ENCODE results near the gene RANBP1. TPM values are rescaled to one million over a fixed set of nuclear protein-coding genes. Genes with fewer than 3 reads are reported as not detected.

RANBP1 gene
- total RNA-seq, 1 experiment from 2014 or later = 522 TPM

- no peak for TF ChIP-seq CTCF (conservative IDR thresholded peaks at IDR 0.05)
- Histone ChIP-seq H2BK12ac (ENCODE audit: insufficient read length, low read depth, low read length) (no peak overlapping the region), H3K4ac (ENCODE audit: low read depth, low read length) (no peak overlapping the region), H3K4me2 (ENCODE audit: insufficient read depth, insufficient read length, low read length) (no peak overlapping the region), H2BK15ac (ENCODE audit: low read depth, low read length) (no peak overlapping the region), H3K27ac (ENCODE audit: insufficient read length, low read depth, low read length) (no peak overlapping the region), H4K20me1 (ENCODE audit: control insufficient read depth, insufficient read depth, insufficient read length) (no peaks in the 10 kb centered on the region), H3K14ac (ENCODE audit: insufficient read depth, low read length) (no peak overlapping the region), H2BK120ac (ENCODE audit: low read depth, low read length, poor library complexity, severe bottlenecking) (no peak overlapping the region), H4K8ac (replicated peaks; ENCODE audit: insufficient read length, low read depth, low read length) (no peak overlapping the region), H3K4me1 (ENCODE audit: insufficient read depth, low read length) (no peaks in the 10 kb centered on the region), H2BK5ac (ENCODE audit: insufficient read length, low read length) (no peak overlapping the region), H3K9me3 (ENCODE audit: control insufficient read depth, low read depth, low read length) (no peaks in the 10 kb centered on the region), H3K79me2 (ENCODE audit: insufficient read depth, low read length) (no peaks in the 10 kb centered on the region), H2AK5ac (ENCODE audit: insufficient read length, low read length) (no peak overlapping the region), H4K91ac (ENCODE audit: insufficient read length, low read depth, low read length) (no peak overlapping the region), H3K79me1 (ENCODE audit: insufficient read depth, low read depth, low read length, poor library complexity, severe bottlenecking) (no peaks in the 10 kb centered on the region), H2BK20ac (ENCODE audit: low read depth, low read length, poor library complexity, severe bottlenecking) (no peak overlapping the region), H3K18ac (ENCODE audit: insufficient read length, low read depth, low read length) (no peak overlapping the region), H4K5ac (ENCODE audit: insufficient read length, low read depth, low read length) (no peak overlapping the region), H3K23me2 (ENCODE audit: insufficient read length, low read depth, low read length, poor library complexity, severe bottlenecking) (no peaks in the 10 kb centered on the region), H3K27me3 (ENCODE audit: insufficient read depth, low read length) (no peaks in the 10 kb centered on the region), H3K23ac (ENCODE audit: insufficient read length, low read depth, low read length) (no peak overlapping the region), H3T11ph (ENCODE audit: low read length) (no peak overlapping the region), H3K9ac (ENCODE audit: extremely low read depth, insufficient read length, low read length) (no peak overlapping the region), H2AFZ (ENCODE audit: low read length) (no peak overlapping the region), H3K56ac (ENCODE audit: insufficient read length, low read depth, low read length) (no peak overlapping the region)
- no peaks in the 10 kb centered on the region for H3K9me3 Mint-ChIP-seq
- H3K27me3 Mint-ChIP-seq (ENCODE audit: low read depth) = no peaks in the 10 kb centered on the region
- no peak overlapping the region for H3K27ac Mint-ChIP-seq
- H3K4me3 Mint-ChIP-seq = no peak overlapping the region
- no peaks in the 10 kb centered on the region for H3K4me1 Mint-ChIP-seq
- no peaks in the 10 kb centered on the region; a peak in 1 of 7 replicates for H3K36me3 Mint-ChIP-seq (ENCODE audit: insufficient read depth in 1 of 3, low read depth in 3 of 3)
- WGBS (ENCODE audit: extremely low coverage, insufficient read length, low lambda C conversion rate) = no CpG with 5 or more reads among the region's 22 CpGs
- no peak for DNase-seq
Measured at GRCh38 chr22:20145206-20145831, 29.4 kb downstream of the RANBP1 start.

All from H9 (cell line).